H1 (cell line): Measurements from ENCODE around the gene KMT2E. TPM values are rescaled to one million over a fixed set of nuclear protein-coding genes. Genes with fewer than 3 reads are reported as not detected.

Source experiments
- CTBP2 ChIP-seq: IDR thresholded peaks from 2 replicates; pipeline ENCODE4 v1.7.0; 2011; ENCODE audit warnings: borderline replicate concordance, mild to moderate bottlenecking, moderate library complexity, mixed read lengths, low read length; ENCODE audit not compliant: insufficient read depth, insufficient read length
- GTF2F1 ChIP-seq: IDR thresholded peaks from 2 replicates; pipeline ENCODE4 v1.6.1; 2012; ENCODE audit warnings: low read depth, low read length, improper control_type of control experiment, borderline replicate concordance
- JUN ChIP-seq: IDR thresholded peaks from 2 replicates; pipeline ENCODE4 v1.6.1; 2011; ENCODE audit warnings: low read depth, mild to moderate bottlenecking, improper control_type of control experiment, low read length
- KDM4A ChIP-seq: IDR thresholded peaks from one replicate; pipeline ENCODE4 v1.7.1; 2012; ENCODE audit warnings: low read depth, mild to moderate bottlenecking, moderate library complexity, low read length, inconsistent platforms; ENCODE audit not compliant: severe bottlenecking
- KDM5A ChIP-seq: fragments of 200-600 bp; IDR thresholded peaks from 2 replicates; pipeline ENCODE4 v1.7.1; 2012; ENCODE audit warnings: mild to moderate bottlenecking, low read length, inconsistent platforms, mixed read lengths
- NRF1 ChIP-seq: IDR thresholded peaks from 2 replicates; pipeline ENCODE4 v1.6.1; 2011; ENCODE audit warnings: mild to moderate bottlenecking, low read depth, low read length, improper control_type of control experiment
- RFX5 ChIP-seq: IDR thresholded peaks from 2 replicates; pipeline ENCODE4 v1.6.1; 2011; ENCODE audit warnings: low read depth, low read length, improper control_type of control experiment, borderline replicate concordance
- ZNF274 ChIP-seq: IDR thresholded peaks from 2 replicates; pipeline ENCODE4 v1.7.0; 2012; ENCODE audit warnings: low read length, borderline replicate concordance; ENCODE audit errors: extremely low read depth
- polyA plus RNA-seq, 7 experiments: library from polyadenylated mRNA; depleted of rRNA in 3 of 7; stranded (reverse) in 5 of 7; unstranded in 2 of 7; fragments of >200 nt in 5 of 7; fragments of 200-250 nt in 2 of 7; gene quantifications; 1 replicate in 5 of 7; 2 replicates in 1 of 7; 4 replicates in 1 of 7; pipeline versions ENCODE4 v1.2.1 to v1.2.3, GENCODE V29; 2011 to 2013; ENCODE audit warnings: missing spikeins in 2 of 7, mixed read lengths in 2 of 7
- total RNA-seq: library from RNA; stranded (reverse); fragmentation: NEBNext Ultra II Directional; extraction: Animal tissue kit (Norgen Biotek cat#: 25700); gene quantifications from 2 replicates; pipeline ENCODE4 v1.2.1, GENCODE V29; 2021
- TF ChIP-seq, protein P1 (sequence below): fragments of 300-600 bp; sonication (generic); IDR thresholded peaks from 2 replicates; pipeline ENCODE4 v1.7.1; 2012; ENCODE audit warnings: low read length, moderate library complexity, mild to moderate bottlenecking, inconsistent platforms; ENCODE audit not compliant: insufficient replicate concordance

KMT2E gene
- total and polyA plus RNA-seq, 2 of the 8 experiments (the other 6 are each of a cell fraction or from before 2014, with no cell fraction given), result 10.9 to 45.0 TPM

DNA sequence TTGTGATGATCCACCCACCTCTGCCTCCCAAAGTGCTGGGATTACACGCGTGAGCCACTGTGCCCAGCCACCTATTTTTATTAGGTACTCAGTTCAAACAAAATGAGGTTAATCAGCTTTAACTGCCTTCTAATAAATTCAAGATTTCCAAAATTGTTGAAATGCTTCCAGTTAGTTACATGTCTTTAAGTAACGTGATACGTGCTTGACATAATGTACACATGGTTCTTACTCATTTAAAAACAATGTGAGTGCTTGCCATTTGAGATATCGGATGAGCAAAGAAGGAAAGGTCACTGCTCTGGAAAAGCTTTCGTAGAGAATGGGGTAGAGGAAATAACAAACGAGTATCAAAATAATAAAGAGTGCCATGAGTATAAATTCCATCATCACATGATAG is 83.6 kb downstream of the KMT2E start (continued):
- TF ChIP-seq, protein P1, sequence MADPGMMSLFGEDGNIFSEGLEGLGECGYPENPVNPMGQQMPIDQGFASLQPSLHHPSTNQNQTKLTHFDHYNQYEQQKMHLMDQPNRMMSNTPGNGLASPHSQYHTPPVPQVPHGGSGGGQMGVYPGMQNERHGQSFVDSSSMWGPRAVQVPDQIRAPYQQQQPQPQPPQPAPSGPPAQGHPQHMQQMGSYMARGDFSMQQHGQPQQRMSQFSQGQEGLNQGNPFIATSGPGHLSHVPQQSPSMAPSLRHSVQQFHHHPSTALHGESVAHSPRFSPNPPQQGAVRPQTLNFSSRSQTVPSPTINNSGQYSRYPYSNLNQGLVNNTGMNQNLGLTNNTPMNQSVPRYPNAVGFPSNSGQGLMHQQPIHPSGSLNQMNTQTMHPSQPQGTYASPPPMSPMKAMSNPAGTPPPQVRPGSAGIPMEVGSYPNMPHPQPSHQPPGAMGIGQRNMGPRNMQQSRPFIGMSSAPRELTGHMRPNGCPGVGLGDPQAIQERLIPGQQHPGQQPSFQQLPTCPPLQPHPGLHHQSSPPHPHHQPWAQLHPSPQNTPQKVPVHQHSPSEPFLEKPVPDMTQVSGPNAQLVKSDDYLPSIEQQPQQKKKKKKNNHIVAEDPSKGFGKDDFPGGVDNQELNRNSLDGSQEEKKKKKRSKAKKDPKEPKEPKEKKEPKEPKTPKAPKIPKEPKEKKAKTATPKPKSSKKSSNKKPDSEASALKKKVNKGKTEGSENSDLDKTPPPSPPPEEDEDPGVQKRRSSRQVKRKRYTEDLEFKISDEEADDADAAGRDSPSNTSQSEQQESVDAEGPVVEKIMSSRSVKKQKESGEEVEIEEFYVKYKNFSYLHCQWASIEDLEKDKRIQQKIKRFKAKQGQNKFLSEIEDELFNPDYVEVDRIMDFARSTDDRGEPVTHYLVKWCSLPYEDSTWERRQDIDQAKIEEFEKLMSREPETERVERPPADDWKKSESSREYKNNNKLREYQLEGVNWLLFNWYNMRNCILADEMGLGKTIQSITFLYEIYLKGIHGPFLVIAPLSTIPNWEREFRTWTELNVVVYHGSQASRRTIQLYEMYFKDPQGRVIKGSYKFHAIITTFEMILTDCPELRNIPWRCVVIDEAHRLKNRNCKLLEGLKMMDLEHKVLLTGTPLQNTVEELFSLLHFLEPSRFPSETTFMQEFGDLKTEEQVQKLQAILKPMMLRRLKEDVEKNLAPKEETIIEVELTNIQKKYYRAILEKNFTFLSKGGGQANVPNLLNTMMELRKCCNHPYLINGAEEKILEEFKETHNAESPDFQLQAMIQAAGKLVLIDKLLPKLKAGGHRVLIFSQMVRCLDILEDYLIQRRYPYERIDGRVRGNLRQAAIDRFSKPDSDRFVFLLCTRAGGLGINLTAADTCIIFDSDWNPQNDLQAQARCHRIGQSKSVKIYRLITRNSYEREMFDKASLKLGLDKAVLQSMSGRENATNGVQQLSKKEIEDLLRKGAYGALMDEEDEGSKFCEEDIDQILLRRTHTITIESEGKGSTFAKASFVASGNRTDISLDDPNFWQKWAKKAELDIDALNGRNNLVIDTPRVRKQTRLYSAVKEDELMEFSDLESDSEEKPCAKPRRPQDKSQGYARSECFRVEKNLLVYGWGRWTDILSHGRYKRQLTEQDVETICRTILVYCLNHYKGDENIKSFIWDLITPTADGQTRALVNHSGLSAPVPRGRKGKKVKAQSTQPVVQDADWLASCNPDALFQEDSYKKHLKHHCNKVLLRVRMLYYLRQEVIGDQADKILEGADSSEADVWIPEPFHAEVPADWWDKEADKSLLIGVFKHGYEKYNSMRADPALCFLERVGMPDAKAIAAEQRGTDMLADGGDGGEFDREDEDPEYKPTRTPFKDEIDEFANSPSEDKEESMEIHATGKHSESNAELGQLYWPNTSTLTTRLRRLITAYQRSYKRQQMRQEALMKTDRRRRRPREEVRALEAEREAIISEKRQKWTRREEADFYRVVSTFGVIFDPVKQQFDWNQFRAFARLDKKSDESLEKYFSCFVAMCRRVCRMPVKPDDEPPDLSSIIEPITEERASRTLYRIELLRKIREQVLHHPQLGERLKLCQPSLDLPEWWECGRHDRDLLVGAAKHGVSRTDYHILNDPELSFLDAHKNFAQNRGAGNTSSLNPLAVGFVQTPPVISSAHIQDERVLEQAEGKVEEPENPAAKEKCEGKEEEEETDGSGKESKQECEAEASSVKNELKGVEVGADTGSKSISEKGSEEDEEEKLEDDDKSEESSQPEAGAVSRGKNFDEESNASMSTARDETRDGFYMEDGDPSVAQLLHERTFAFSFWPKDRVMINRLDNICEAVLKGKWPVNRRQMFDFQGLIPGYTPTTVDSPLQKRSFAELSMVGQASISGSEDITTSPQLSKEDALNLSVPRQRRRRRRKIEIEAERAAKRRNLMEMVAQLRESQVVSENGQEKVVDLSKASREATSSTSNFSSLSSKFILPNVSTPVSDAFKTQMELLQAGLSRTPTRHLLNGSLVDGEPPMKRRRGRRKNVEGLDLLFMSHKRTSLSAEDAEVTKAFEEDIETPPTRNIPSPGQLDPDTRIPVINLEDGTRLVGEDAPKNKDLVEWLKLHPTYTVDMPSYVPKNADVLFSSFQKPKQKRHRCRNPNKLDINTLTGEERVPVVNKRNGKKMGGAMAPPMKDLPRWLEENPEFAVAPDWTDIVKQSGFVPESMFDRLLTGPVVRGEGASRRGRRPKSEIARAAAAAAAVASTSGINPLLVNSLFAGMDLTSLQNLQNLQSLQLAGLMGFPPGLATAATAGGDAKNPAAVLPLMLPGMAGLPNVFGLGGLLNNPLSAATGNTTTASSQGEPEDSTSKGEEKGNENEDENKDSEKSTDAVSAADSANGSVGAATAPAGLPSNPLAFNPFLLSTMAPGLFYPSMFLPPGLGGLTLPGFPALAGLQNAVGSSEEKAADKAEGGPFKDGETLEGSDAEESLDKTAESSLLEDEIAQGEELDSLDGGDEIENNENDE, result no peak
- TF ChIP-seq KDM5A (no peak), CTBP2 (no peak), KDM4A (no peak), ZNF274 (no peak), GTF2F1 (no peak), JUN (no peak), RFX5 (no peak), NRF1 (no peak)
